Sigmoid colon (tissue), 3 donors: ENCODE results near the gene TNFAIP2.
"Not testable (repeated sequence)": the region's sequence is repeated elsewhere in the genome, so short reads cannot be mapped to it uniquely, and the experiment has no call there.

Experiments
- POLR2A ChIP-seq, 2 donors: fragments of 450-650 bp; IDR thresholded peaks; one replicate each; pipeline ENCODE4 v1.6.1; 2016; ENCODE audit warnings: antibody characterized with exemption in 2 of 2, mild to moderate bottlenecking in 2 of 2, moderate library complexity in 2 of 2
- TF ChIP-seq, protein P1 (sequence below), 4 experiments: fragments of 450-650 bp in 3 of 4; fragments of 200-600 bp in 1 of 4; IDR thresholded peaks; one replicate each; pipeline ENCODE4 v1.5.1; 2016 to 2019; ENCODE audit warnings: antibody characterized with exemption in 4 of 4, mild to moderate bottlenecking in 3 of 4, moderate library complexity in 2 of 4

DNA sequence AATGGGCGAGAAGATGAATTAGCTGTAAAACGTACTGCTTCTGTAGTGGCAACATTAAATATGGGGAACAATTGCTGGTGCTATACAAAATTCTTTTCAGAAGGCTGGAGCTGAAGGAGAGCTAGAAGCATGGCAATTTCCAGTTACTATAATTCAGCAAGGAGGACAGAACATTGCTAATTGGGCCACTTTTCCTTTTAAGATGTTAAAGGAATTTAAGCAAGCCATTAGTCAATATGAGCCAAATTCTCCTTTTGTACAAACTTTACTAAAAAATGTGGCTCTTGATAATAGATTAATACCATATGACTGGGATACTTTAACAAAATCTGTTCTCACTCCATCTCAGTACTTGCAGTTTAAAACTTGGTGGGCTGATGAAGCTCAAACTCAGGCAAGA lies 47.9 kb downstream of the TNFAIP2 start:
- not testable (repeated sequence) for TF ChIP-seq POLR2A (IDR thresholded peaks at IDR 0.05)
- TF ChIP-seq, protein P1, sequence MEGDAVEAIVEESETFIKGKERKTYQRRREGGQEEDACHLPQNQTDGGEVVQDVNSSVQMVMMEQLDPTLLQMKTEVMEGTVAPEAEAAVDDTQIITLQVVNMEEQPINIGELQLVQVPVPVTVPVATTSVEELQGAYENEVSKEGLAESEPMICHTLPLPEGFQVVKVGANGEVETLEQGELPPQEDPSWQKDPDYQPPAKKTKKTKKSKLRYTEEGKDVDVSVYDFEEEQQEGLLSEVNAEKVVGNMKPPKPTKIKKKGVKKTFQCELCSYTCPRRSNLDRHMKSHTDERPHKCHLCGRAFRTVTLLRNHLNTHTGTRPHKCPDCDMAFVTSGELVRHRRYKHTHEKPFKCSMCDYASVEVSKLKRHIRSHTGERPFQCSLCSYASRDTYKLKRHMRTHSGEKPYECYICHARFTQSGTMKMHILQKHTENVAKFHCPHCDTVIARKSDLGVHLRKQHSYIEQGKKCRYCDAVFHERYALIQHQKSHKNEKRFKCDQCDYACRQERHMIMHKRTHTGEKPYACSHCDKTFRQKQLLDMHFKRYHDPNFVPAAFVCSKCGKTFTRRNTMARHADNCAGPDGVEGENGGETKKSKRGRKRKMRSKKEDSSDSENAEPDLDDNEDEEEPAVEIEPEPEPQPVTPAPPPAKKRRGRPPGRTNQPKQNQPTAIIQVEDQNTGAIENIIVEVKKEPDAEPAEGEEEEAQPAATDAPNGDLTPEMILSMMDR (IDR thresholded peaks at IDR 0.05) = not testable (repeated sequence)
